ENCODE data around the gene GPRC5D.

The GPRC5D gene

GRCh38 chr12:12915656-12916055 lies 36.3 kb downstream of the GPRC5D start:
- no peak for TF ChIP-seq CTCF (IDR thresholded peaks at IDR 0.05; ENCODE audit: low read depth, low read length)
- Histone ChIP-seq H3K27me3 (peaks cover 25% of the 10 kb centered on the region), H3K36me3 (no peaks in the 10 kb centered on the region), H3K4me1 (no peaks in the 10 kb centered on the region), H3K9me3 (no peaks in the 10 kb centered on the region), H3K4me3 (ENCODE audit: low read depth, low read length) (no peak overlapping the region)
- no peak for DNase-seq

GRCh38 chr12:12912711-12913110 lies 39.3 kb downstream of the GPRC5D start:
- H3K27me3 ChIP-seq, result peaks cover 30% of the 10 kb centered on the region
- H3K9me3 ChIP-seq, result no peaks in the 10 kb centered on the region
- no peaks in the 10 kb centered on the region for H3K4me1 ChIP-seq
- no peak for DNase-seq
- TF ChIP-seq CTCF (IDR thresholded peaks at IDR 0.05; ENCODE audit: low read depth, low read length), result no peak
- H3K36me3 ChIP-seq, result no peaks in the 10 kb centered on the region
- no peak overlapping the region for H3K4me3 ChIP-seq (ENCODE audit: low read depth, low read length)

GRCh38 chr12:12909995-12910420 lies 42.0 kb downstream of the GPRC5D start:
- TF ChIP-seq CTCF (IDR thresholded peaks at IDR 0.05; ENCODE audit: low read depth, low read length), result no peak
- no peaks in the 10 kb centered on the region for H3K9me3 ChIP-seq
- H3K27me3 ChIP-seq, result peaks cover 39% of the 10 kb centered on the region
- DNase-seq, result no peak
- no peak overlapping the region for H3K4me3 ChIP-seq (ENCODE audit: low read depth, low read length)
- H3K36me3 ChIP-seq, result no peaks in the 10 kb centered on the region
- no peaks in the 10 kb centered on the region for H3K4me1 ChIP-seq

GRCh38 chr12:12909228-12909994 lies 42.6 kb downstream of the GPRC5D start:
- DNase-seq, result no peak
- no peak for TF ChIP-seq CTCF (IDR thresholded peaks at IDR 0.05; ENCODE audit: low read depth, low read length)
- Histone ChIP-seq H3K27me3 (peaks cover 40% of the 10 kb centered on the region), H3K36me3 (no peaks in the 10 kb centered on the region), H3K9me3 (no peaks in the 10 kb centered on the region), H3K4me3 (ENCODE audit: low read depth, low read length) (no peak overlapping the region), H3K4me1 (no peaks in the 10 kb centered on the region)

GRCh38 chr12:12908711-12909110 lies 43.3 kb downstream of the GPRC5D start:
- Histone ChIP-seq H3K27me3 (peaks cover 42% of the 10 kb centered on the region), H3K36me3 (no peaks in the 10 kb centered on the region), H3K4me1 (no peaks in the 10 kb centered on the region), H3K4me3 (ENCODE audit: low read depth, low read length) (no peak overlapping the region), H3K9me3 (no peaks in the 10 kb centered on the region)
- TF ChIP-seq CTCF (IDR thresholded peaks at IDR 0.05; ENCODE audit: low read depth, low read length), result no peak
- no peak for DNase-seq

- H3K9me3 ChIP-seq, result no peaks in the 10 kb centered on the region
- no peaks in the 10 kb centered on the region for H3K36me3 ChIP-seq
- no peak overlapping the region for H3K4me3 ChIP-seq (ENCODE audit: low read depth, low read length)
- TF ChIP-seq CTCF (IDR thresholded peaks at IDR 0.05; ENCODE audit: low read depth, low read length), result no peak
- no peaks in the 10 kb centered on the region for H3K4me1 ChIP-seq
- peaks cover 44% of the 10 kb centered on the region for H3K27me3 ChIP-seq
- no peak for DNase-seq
Measured at GRCh38 chr12:12908252-12908651, 43.7 kb downstream of the GPRC5D start.

Data from BE2C (cell line).